GM18498 (cell line): Measurements from ENCODE around the gene CISH.
A peak's percentile ranks its signal among the peaks of the same experiment; 100 is the strongest.

Experiments used
- ATAC-seq: cut with Tn5 transposase; IDR thresholded peaks from one replicate; pipeline ENCODE4 v1.9.1; 2021; ENCODE audit warnings: mild to moderate bottlenecking, moderate library complexity; ENCODE audit not compliant: unreplicated experiment

The CISH gene

DNA sequence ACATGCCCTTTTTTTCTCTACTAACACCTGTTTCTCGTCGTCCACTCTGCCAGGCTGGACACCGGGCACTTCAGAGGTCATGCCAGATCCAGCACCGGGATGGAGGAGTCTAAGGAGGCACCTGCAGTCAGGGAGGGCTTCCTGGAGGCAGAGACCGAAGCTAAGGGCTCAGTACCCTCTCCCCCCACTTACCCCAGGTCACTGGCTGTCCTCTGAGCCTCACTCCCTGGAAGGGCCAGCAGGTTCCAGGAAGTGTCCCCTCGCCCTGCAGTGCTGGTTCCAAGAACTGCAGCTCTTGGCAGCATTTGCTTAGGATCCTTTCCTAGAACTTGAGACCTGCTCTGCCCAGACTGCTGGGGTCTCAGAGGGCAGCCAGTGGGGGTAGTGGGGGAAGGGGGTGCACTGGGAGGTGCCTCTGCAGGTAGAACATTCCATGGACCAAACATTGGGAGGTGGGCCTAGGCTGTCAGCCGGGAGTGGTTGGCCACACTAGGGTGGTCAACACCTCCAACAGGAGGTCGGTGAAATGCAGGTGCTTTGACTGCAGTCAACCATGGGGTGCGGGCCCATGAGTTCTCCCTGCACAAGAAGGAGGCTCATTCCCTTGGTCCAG lies 11.3 kb downstream of the CISH start:
- no peak for ATAC-seq

DNA sequence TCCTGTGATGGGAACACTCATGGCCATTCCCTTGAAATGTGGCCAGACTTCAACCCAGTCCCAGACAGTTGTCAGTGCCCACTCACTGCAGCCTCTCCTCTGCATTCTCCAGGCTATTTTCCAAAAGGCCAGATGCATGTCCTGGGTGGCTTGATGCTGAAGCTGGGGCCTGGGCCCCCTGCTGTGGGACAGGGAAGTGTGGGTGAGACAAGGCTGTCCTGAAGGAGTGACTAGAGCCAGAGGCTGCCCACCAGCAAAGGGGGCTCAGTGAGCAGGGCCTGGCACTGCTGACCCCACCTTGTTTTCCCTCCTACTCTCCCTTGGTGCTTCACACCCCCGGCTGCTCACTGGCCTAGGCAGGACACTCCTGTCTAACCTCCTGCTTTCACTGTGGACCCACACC lies 11.9 kb downstream of the CISH start:
- no peak for ATAC-seq

DNA sequence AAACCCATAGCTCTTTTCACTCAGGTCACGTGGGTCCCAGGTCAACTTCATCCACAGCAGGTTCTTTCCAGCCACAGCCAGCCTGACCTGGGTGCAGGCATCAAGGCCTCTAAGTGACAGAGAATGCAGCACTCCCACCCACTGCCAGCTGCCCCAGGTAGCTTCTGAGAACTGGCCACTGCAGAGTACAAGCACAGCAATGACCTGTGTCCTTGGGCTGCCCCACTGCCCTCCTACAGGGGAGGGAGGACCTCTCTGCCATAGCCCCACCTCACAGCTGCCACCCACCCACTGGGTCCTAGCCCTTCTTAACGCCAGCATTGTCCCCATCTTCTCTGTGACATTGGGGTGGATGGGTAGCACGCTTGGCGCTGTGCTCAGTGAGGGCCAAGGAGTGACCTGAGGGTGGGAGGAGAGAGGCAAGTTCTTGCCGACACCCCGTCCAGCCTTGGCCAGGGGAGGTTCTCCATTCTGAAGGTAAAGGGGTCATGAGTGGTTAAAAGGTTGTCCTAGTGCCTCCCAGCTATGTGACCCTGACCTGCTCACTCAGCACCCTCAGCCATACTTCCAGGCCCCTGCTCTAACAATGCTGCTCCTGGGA lies 12.4 kb downstream of the CISH start:
- ATAC-seq, result no peak

DNA sequence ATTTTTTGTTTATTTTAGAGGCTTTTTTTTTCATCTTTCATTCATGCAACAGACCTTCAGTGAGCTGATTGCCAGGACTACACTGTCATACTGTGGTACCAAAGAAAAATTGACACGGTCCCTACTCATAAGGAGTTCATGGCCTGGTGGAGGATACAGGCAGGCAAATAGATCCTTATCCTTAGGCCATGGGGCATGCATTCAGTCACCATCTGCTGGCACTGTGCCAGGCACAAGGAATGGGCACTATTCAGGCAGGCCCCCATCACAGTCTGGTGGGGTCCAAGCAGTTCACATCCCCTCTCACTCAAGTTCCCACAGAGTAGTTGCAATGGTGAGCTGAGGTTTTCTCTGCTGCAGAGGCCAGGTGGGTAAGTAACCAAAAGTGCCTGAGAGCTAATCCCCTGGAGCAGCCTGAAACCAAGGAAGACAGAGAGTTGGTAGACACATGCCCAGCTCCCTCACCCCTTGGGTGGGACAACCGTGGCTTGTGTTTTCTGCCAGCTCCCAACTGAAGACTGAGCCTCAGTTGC lies 17.3 kb downstream of the CISH start:
- ATAC-seq, result no peak

DNA sequence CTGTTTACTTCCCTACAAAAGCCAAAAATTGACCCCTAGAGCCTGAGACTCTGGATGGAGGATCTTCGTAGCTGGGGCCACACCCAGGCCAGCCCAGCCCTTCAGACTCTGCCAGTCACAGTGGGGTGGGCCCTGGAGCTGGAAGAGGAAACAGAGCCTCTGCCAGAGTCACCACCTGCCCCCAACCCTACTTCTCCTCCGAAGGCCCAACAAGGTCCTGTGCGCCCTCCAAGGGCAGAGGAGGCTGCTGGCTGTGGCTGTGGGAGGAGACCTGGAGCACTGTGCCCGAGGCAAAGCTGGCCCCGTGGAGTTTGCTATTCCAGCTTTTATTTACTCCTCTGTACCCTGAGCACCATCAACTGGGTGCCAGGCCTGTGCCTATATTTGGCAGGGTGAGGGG lies 19.0 kb downstream of the CISH start:
- ATAC-seq, result no peak

DNA sequence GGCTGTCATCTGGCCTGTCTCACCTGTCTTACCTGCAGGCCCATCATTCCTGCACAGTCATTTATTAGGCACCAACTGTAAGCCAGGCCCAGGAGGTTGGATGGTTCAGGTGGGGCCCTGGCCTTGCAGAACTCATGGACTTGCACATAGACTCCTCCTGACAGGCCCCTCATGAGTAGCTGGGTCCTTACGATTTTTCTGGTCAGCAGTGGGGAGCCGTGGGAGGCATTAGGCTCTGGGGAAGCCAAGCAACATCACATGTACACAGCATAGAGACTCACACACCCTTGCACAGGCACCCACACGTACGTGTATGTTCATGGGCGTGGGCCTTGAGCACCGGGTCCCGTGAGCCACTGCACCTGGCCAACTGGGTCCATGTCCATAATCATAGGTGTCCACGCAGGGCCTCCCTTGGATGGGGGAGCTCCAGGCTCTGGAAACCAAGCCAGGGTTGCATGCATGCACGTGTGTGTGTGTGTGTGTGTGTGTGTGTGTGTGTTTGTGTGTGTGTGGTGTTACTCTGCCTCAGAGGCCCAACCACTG lies 20.3 kb downstream of the CISH start:
- no peak for ATAC-seq

GRCh38 chr3:50588759-50589433 lies 22.7 kb downstream of the CISH start:
- ATAC-seq, result no peak

- ATAC-seq, result peak; percentile 50
Measured at GRCh38 chr3:50587806-50588758, 23.5 kb downstream of the CISH start.

DNA sequence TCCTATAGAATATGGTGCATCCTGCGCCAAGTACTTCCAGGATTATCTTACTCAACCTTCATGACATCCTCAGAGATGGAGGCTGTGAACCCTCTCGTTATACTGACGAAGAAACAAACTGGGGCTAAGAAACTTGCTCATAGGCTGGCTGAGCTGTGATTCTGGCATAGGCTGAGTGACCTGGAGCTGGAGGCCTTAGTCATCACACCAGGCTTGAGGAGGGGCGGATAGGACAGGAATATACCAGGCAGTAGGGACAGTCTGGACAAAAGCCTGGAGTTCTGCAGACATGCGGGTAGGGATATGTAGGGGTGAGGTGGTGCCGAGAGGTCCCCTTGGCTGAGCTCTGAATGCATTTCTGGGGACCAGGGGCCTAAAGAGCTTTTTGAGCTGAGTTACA lies 24.2 kb downstream of the CISH start:
- ATAC-seq, result no peak

DNA sequence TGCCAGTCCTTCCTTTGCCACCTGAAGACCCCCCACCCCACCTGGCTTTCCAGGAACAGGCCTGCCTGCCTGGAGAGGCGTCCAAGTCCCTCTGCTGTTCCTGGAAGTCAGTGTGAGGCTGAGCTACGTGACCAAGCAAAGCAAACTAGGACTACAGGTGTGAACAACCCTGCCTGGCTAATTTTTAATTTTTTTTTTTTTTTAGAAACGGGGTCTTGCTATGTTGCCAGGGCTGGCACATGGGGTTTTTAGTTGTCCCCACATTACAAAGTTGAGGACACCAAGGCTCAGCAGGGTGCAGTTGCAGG lies 24.9 kb downstream of the CISH start:
- ATAC-seq, result no peak

GRCh38 chr3:50585919-50586762 lies 25.4 kb downstream of the CISH start:
- ATAC-seq, result no peak

GRCh38 chr3:50584391-50584790 lies 27.2 kb downstream of the CISH start:
- no peak for ATAC-seq

GRCh38 chr3:50583897-50584296 lies 27.7 kb downstream of the CISH start:
- ATAC-seq, result no peak

GRCh38 chr3:50582083-50582482 lies 29.5 kb downstream of the CISH start:
- no peak for ATAC-seq

DNA sequence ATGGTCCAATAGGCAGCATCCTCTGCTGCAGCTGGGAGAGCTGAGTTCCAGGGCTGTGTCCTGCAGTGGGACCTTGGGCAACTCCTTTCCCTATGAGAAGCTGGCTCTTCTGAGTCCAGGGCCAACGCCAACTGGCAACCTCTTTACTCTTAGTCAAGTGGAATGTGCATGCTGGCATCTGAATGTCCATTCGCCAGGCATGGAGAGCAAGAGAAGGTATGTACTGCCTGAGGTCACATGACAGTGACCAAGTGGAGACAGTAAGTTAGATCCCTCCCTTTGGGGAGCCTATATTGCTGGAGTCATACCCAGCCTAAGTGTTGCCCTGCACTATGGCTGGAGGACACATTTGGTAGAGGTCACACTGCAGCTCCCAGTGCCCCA lies 30.1 kb downstream of the CISH start:
- no peak for ATAC-seq

GRCh38 chr3:50580683-50581458 lies 30.7 kb downstream of the CISH start:
- ATAC-seq, result no peak

DNA sequence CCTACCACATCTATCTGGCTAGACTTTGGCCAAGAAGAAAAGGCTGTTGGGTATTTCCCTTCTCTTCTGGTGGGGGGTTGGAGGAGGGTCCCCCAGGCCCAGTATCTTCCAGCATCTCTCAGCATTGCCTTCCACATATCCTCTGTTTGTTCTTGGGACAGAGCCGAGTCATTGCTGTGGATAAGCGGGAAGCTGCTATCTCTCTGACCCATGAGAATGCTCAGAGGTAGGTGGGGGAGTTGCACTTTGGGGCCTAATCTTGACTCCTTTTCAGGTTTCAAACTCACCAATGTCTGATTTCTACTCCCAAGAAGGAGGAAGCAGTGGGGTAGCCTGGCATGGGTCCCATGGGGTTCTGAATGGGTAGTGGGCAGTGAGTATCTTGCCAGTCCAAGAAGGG lies 34.2 kb downstream of the CISH start:
- no peak for ATAC-seq

DNA sequence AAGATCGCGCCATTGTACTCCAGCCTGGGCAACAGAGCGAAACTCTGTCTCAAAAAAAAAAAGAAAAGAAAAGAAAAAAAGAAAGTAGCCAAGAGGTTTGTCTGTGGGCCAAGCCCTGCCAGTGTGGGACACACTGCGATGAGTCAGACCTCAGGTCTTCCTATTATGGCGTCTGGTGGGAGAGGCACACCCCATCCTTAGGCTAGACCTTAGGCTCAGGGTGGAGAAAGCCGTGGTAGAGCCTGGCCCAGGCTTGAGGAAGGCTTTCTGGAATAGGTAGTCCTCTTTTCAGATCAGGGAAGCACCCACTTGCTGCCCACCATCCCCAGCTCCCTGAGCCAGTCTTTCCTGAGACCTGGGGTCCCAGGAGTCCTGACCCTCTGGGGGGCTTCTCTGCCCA lies 36.2 kb downstream of the CISH start:
- ATAC-seq, result no peak

GRCh38 chr3:50574444-50574831 lies 37.1 kb downstream of the CISH start:
- no peak for ATAC-seq
